PC-3 (cell line): ENCODE results near the gene MIEF1. TPM values are rescaled to one million over a fixed set of nuclear protein-coding genes. Genes with fewer than 3 reads are reported as not detected.

Experiments used
- ATAC-seq: fragments of 200-7000 bp; cut with Tn5 transposase; 2 replicates; pipeline ENCODE4 v1.9.1; 2020; ENCODE audit warnings: mild to moderate bottlenecking, moderate library complexity
- BruUV-seq: library from RNA; stranded (reverse); fragments of 400-500 nt; replicated peaks from 2 replicates; lab custom pipeline; 2021; lab: Mats Ljungman, UMichigan
- CTCF ChIA-PET: fragments of 300-600 bp; sonication (Branson Sonifier 250); formaldehyde crosslinking; loops from one replicate; lab custom pipeline; 2022; ENCODE audit warnings: antibody characterized with exemption; lab: Charles Lee
- POLR2A ChIA-PET: fragments of 300-600 bp; sonication (Branson Sonifier 250); formaldehyde crosslinking; loops from one replicate; lab custom pipeline; 2022; ENCODE audit warnings: antibody characterized with exemption; ENCODE audit not compliant: unreplicated experiment; lab: Charles Lee
- DNase-seq: peaks from one replicate; pipeline ENCODE4 v3.0.0-alpha.2; 2015
- H2AFZ ChIP-seq: fragments of 300-600 bp; sonication (generic); 2 replicates; pipeline ENCODE4 v1.6.0; 2016; ENCODE audit warnings: antibody characterized with exemption, low read length
- H3F3A ChIP-seq: fragments of 300-600 bp; sonication (generic); one replicate; pipeline ENCODE4 v1.6.0; 2017; ENCODE audit warnings: antibody characterized with exemption, low read length, control low read depth, mild to moderate bottlenecking; ENCODE audit not compliant: unreplicated experiment
- H3K27ac ChIP-seq: fragments of 300-600 bp; sonication (generic); 2 replicates; pipeline ENCODE4 v1.5.1; 2016; ENCODE audit warnings: mild to moderate bottlenecking, low read length
- H3K27me3 ChIP-seq: fragments of 300-600 bp; sonication (generic); 2 replicates; pipeline ENCODE4 v1.6.1; 2016; ENCODE audit warnings: low read length, mixed read lengths
- H3K36me3 ChIP-seq: fragments of 300-600 bp; sonication (generic); 2 replicates; pipeline ENCODE4 v1.6.1; 2016; ENCODE audit warnings: low read depth, mixed run types, low read length, mixed read lengths
- H3K4me1 ChIP-seq: fragments of 300-600 bp; sonication (generic); 2 replicates; pipeline ENCODE4 v1.5.1; 2016; ENCODE audit warnings: low read length; ENCODE audit not compliant: insufficient read depth
- H3K4me2 ChIP-seq: fragments of 300-600 bp; sonication (generic); 2 replicates; pipeline ENCODE4 v1.6.0; 2016; ENCODE audit warnings: low read length
- H3K4me3 ChIP-seq: fragments of 300-600 bp; sonication (generic); 2 replicates; pipeline ENCODE4 v1.5.1; 2016; ENCODE audit warnings: mild to moderate bottlenecking, low read length, mixed read lengths
- H3K79me2 ChIP-seq: fragments of 300-600 bp; sonication (generic); 2 replicates; pipeline ENCODE4 v1.6.1; 2017; ENCODE audit warnings: low read length, mixed read lengths
- H3K9ac ChIP-seq: fragments of 300-600 bp; sonication (generic); 2 replicates; pipeline ENCODE4 v1.6.0; 2016; ENCODE audit warnings: mild to moderate bottlenecking, low read length
- H3K9me2 ChIP-seq: fragments of 300-600 bp; sonication (generic); replicated peaks from 2 replicates; pipeline ENCODE4 v1.6.1; 2016; ENCODE audit warnings: mixed run types, low read length, mixed read lengths
- H3K9me3 ChIP-seq: fragments of 300-600 bp; sonication (generic); 2 replicates; pipeline ENCODE4 v1.6.1; 2016; ENCODE audit warnings: low read length, mixed read lengths
- H4K20me1 ChIP-seq: fragments of 300-600 bp; sonication (generic); 2 replicates; pipeline ENCODE4 v1.6.1; 2016; ENCODE audit warnings: low read length, mixed read lengths
- CTCF ChIP-seq: fragments of 300-600 bp; sonication (generic); conservative IDR thresholded peaks from 2 replicates; pipeline ENCODE4 v1.5.1; 2017; ENCODE audit warnings: antibody characterized with exemption, low read depth, mild to moderate bottlenecking, low read length
- EZH2 ChIP-seq: fragments of 300-600 bp; sonication (generic); IDR thresholded peaks from one replicate; pipeline ENCODE4 v1.6.1; 2017; ENCODE audit warnings: antibody characterized with exemption, mild to moderate bottlenecking, low read length; ENCODE audit not compliant: unreplicated experiment
- EZH2phosphoT487 ChIP-seq: fragments of 300-600 bp; sonication (generic); IDR thresholded peaks from 2 replicates; pipeline ENCODE4 v1.6.1; 2018; ENCODE audit warnings: mild to moderate bottlenecking, antibody characterized with exemption, low read length, borderline replicate concordance
- intact Hi-C: fragments of 100-400 bp; cut with micrococcal nuclease; formaldehyde crosslinking; loops from 2 replicates; pipeline ENCODE4 v1.9.0; 2023
- total RNA-seq: library from RNA; depleted of rRNA; stranded (reverse); fragments of >200 nt; gene quantifications from 2 replicates; pipeline ENCODE4 v1.2.3, GENCODE V29; 2014

MIEF1 gene
- total RNA-seq, 1 experiment from 2014 or later: 23.2 TPM

GRCh38 chr22:39463277-39463676 lies 38.8 kb upstream of the MIEF1 start:
- Histone ChIP-seq H3K9me2 (no peaks in the 10 kb centered on the region), H3K36me3 (no peaks in the 10 kb centered on the region), H2AFZ (no peak overlapping the region), H3K9ac (no peak overlapping the region), H3K4me3 (no peak overlapping the region), H3K4me2 (no peak overlapping the region), H3K79me2 (no peaks in the 10 kb centered on the region), H3K4me1 (no peaks in the 10 kb centered on the region), H3K27me3 (peaks cover 4% of the 10 kb centered on the region; the same call in 1 of the 2 replicates), H3K27ac (no peak overlapping the region), H3F3A (no peaks in the 10 kb centered on the region), H3K9me3 (no peaks in the 10 kb centered on the region), H4K20me1 (no peaks in the 10 kb centered on the region)
- ChIA-PET CTCF (no interaction called here), POLR2A (no interaction called here)
- TF ChIP-seq EZH2phosphoT487: no peak
- no peak for TF ChIP-seq CTCF
- no TSS peak for BruUV-seq
- DNase-seq (no peak), ATAC-seq (no peak)
- intact Hi-C loops: no loop called here

DNA sequence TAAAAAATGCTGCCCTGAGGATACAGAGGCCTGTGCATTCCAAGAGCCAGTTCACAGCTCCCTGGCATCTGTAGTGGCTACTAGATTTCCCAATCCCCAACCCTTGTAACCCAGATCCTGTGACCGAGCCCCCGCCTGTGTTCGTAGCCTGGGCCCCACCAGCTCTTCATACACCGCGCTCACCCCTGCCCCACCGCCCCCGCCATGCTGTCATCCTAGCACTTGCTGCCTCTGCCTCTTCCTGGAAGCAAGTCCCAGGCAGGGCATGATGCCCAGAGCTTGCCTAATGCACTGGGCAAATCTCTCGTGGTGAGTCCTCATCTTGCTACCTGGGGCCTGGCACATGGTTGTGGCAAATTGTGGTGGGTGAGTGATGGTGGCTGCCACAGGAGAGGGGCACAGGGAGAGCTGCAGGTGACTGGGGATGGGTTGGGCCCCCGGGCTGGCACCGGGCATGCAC lies 38.1 kb upstream of the MIEF1 start:
- BruUV-seq: no TSS peak
- H3F3A ChIP-seq: no peaks in the 10 kb centered on the region
- no peak overlapping the region for H3K4me2 ChIP-seq
- H4K20me1 ChIP-seq: no peaks in the 10 kb centered on the region
- TF ChIP-seq EZH2phosphoT487 (no peak), EZH2 (no peak), CTCF (no peak)
- no peak overlapping the region for H2AFZ ChIP-seq
- H3K27ac ChIP-seq: no peak overlapping the region
- ATAC-seq (no peak), DNase-seq (no peak)
- H3K9me3 ChIP-seq: no peaks in the 10 kb centered on the region
- no peaks in the 10 kb centered on the region for H3K27me3 ChIP-seq
- intact Hi-C loops: no loop called here
- H3K9me2 ChIP-seq: no peaks in the 10 kb centered on the region
- POLR2A ChIA-PET: no interaction called here
- no peak overlapping the region for H3K4me3 ChIP-seq
- H3K79me2 ChIP-seq: no peaks in the 10 kb centered on the region
- no peak overlapping the region for H3K9ac ChIP-seq
- no peaks in the 10 kb centered on the region for H3K36me3 ChIP-seq
- no peaks in the 10 kb centered on the region for H3K4me1 ChIP-seq
- CTCF ChIA-PET: no interaction called here

DNA sequence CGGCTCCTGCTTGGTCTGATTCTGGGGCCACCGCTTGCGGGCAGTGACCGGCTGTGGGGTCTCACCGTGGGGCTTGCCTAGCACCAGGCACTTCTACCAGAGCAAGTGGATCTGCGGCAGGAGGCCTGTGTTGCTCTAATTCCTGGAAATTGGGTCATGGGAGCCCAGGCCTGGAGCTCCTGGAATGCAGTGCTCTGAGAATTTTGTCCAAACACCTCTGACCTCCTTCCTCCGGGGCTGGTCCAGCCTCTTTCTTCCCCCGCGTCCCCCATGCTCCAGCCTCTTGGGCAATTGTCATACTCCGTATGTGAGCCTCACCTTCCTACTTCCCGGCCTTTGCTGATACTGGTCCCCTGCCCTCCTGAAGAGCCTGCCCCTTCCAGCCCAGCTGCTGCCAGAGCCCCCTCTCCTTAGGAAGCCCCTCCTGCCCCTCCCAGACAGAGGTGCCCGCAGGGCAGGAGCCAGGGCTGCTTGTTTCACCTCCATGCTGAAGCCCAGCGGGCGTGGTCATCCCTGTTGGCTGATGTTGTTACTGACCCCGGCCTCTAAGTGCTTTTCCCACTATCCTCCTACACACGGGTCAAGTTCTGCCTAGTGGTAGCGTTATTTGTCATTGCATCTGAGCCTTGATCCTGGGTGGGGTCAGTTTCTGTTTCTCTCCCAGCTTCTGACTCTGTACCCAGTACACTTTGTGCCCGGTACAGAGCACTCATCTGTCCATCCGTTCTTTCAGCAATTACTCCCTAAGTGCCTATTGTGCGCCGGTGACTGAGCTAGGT lies 35.7 kb upstream of the MIEF1 start:
- no peaks in the 10 kb centered on the region for H3K9me3 ChIP-seq
- H3K4me1 ChIP-seq: no peaks in the 10 kb centered on the region
- H3K36me3 ChIP-seq: no peaks in the 10 kb centered on the region
- no peak for TF ChIP-seq CTCF
- TF ChIP-seq EZH2: no peak
- no peak for TF ChIP-seq EZH2phosphoT487
- no peaks in the 10 kb centered on the region for H3K9me2 ChIP-seq
- no peak overlapping the region for H3K4me3 ChIP-seq
- no peak for ATAC-seq
- H3K27ac ChIP-seq: no peak overlapping the region
- no peak overlapping the region for H3K9ac ChIP-seq
- no peaks in the 10 kb centered on the region for H3F3A ChIP-seq
- H3K4me2 ChIP-seq: no peak overlapping the region
- CTCF ChIA-PET: no interaction called here
- intact Hi-C loops: no loop called here
- BruUV-seq: no TSS peak
- H3K79me2 ChIP-seq: no peaks in the 10 kb centered on the region
- H4K20me1 ChIP-seq: no peaks in the 10 kb centered on the region
- no peak overlapping the region for H2AFZ ChIP-seq
- H3K27me3 ChIP-seq: no peaks in the 10 kb centered on the region
- no peak for DNase-seq
- POLR2A ChIA-PET: no interaction called here
